T-cell (primary cell): ENCODE measurements around the gene SCAMP4. TPM values are rescaled to one million over a fixed set of nuclear protein-coding genes. Genes with fewer than 3 reads are reported as not detected.

Source experiments
- ATAC-seq, 4 experiments: fragments of 200-7000 bp in 3 of 4; fragments of 150-1000 bp in 1 of 4; cut with Tn5 transposase; replicated peaks in 1 of 4; 1 replicate in 3 of 4; 2 replicates in 1 of 4; pipeline ENCODE4 v1.10.0; 2021; ENCODE audit warnings: moderate library complexity in 3 of 4, mild to moderate bottlenecking in 2 of 4, moderate number of reproducible peaks in 1 of 4
- CTCF ChIA-PET, 2 donors: fragments of 300-600 bp; sonication (Branson Sonifier 250); formaldehyde crosslinking; loops; one replicate each; lab custom pipeline; 2022; ENCODE audit warnings: antibody characterized with exemption in 2 of 2; lab: Charles Lee
- POLR2A ChIA-PET, 2 donors: fragments of 300-600 bp; sonication (Branson Sonifier 250); formaldehyde crosslinking; loops; one replicate each; lab custom pipeline; 2022; ENCODE audit warnings: antibody characterized with exemption in 2 of 2; lab: Charles Lee
- DNase-seq, 35 experiments: peaks; one replicate each; pipeline versions ENCODE4 v3.0.0 to v3.0.0-alpha.2; 2013 to 2023
- H3K27ac ChIP-seq: one replicate; pipeline ENCODE4 v1.5.1; 2013; ENCODE audit warnings: low read length
- H3K27me3 ChIP-seq, 2 experiments: replicated peaks in 1 of 2; 1 replicate in 1 of 2; 2 replicates in 1 of 2; pipeline versions ENCODE4 v1.6.1 to v1.7.0; 2013; ENCODE audit warnings: low read length in 1 of 2, mixed read lengths in 1 of 2; ENCODE audit not compliant: control insufficient read depth in 2 of 2, insufficient read depth in 2 of 2; ENCODE audit errors: extremely low read depth in 1 of 2
- H3K36me3 ChIP-seq, 2 donors: 1 replicate in 1 of 2; 2 replicates in 1 of 2; pipeline versions ENCODE4 v1.6.1 to v1.7.0; 2013; ENCODE audit warnings: low read length in 1 of 2; ENCODE audit not compliant: control insufficient read depth in 2 of 2, insufficient read depth in 1 of 2; ENCODE audit errors: extremely low read depth in 1 of 2
- H3K4me1 ChIP-seq, 2 experiments: 1 replicate in 1 of 2; 2 replicates in 1 of 2; pipeline versions ENCODE4 v1.6.1 to v1.7.0; 2013; ENCODE audit warnings: low read length in 2 of 2, mixed read lengths in 1 of 2; ENCODE audit not compliant: insufficient read depth in 2 of 2, control insufficient read depth in 1 of 2; ENCODE audit errors: extremely low read depth in 1 of 2
- H3K4me3 ChIP-seq, 2 donors: 1 replicate in 1 of 2; 2 replicates in 1 of 2; pipeline versions ENCODE4 v1.5.1 to v1.7.0; 2013; ENCODE audit warnings: mild to moderate bottlenecking in 2 of 2, low read length in 1 of 2, moderate library complexity in 1 of 2; ENCODE audit not compliant: control insufficient read depth in 1 of 2; ENCODE audit errors: extremely low read depth in 1 of 2
- H3K9me3 ChIP-seq: 2 replicates; pipeline ENCODE4 v1.7.0; 2013
- H3K27ac Mint-ChIP-seq, 2 donors: one replicate each; pipeline ENCODE4 v1.8.0; 2020 to 2021; ENCODE audit warnings: mild to moderate bottlenecking in 2 of 2, mixed read lengths in 2 of 2
- H3K27me3 Mint-ChIP-seq, 2 donors: one replicate each; pipeline ENCODE4 v1.8.0; 2021 to 2022; ENCODE audit warnings: mixed read lengths in 2 of 2
- H3K36me3 Mint-ChIP-seq: one replicate; pipeline ENCODE4 v1.8.0; 2021; ENCODE audit warnings: mixed read lengths
- H3K4me1 Mint-ChIP-seq, 3 donors: one replicate each; pipeline ENCODE4 v1.8.0; 2020 to 2022; ENCODE audit warnings: mixed read lengths in 3 of 3, mild to moderate bottlenecking in 1 of 3
- H3K4me3 Mint-ChIP-seq, 3 donors: one replicate each; pipeline ENCODE4 v1.8.0; 2020 to 2022; ENCODE audit warnings: mild to moderate bottlenecking in 3 of 3, mixed read lengths in 3 of 3, moderate library complexity in 3 of 3
- H3K9me3 Mint-ChIP-seq, 3 donors: one replicate each; pipeline ENCODE4 v1.8.0; 2020 to 2022; ENCODE audit warnings: mixed read lengths in 3 of 3
- WGBS: methylation state at CpG from one replicate; pipeline ENCODE4 v1.1.5; 2013; ENCODE audit warnings: missing lambda C conversion rate; ENCODE audit not compliant: insufficient coverage; 5-methylcytosine and 5-hydroxymethylcytosine counted together
- total RNA-seq, 35 experiments: library from RNA in 6 of 35; stranded (reverse) in 6 of 35; fragments of 120-200 nt in 1 of 35; gene quantifications; one replicate each; pipeline versions ENCODE4 v1.2.1 to v1.2.4 and lab custom pipeline; 2013 to 2026

The SCAMP4 gene
- total RNA-seq, 5 donors from 2014 or later (not counting 1 experiment from before 2014, with no cell fraction given) = 24.8 to 49.2 (median 27.5) TPM

GRCh38 chr19:1970003-1970805, 65.0 kb downstream of the SCAMP4 start:
- Histone ChIP-seq H3K36me3 (peaks cover 16 to 38% of the 10 kb centered on the region in 2 donors), H3K27ac (no peak overlapping the region), H3K4me3 (no peak overlapping the region), H3K9me3 (no peaks in the 10 kb centered on the region), H3K4me1 (peaks cover 8 to 40% of the 10 kb centered on the region in 2 experiments), H3K27me3 (no peaks in the 10 kb centered on the region)
- Mint-ChIP-seq H3K27me3 (no peaks in the 10 kb centered on the region), H3K4me3 (no peak overlapping the region), H3K36me3 (peaks cover 8% of the 10 kb centered on the region), H3K27ac (no peak overlapping the region), H3K9me3 (no peaks in the 10 kb centered on the region), H3K4me1 (peaks cover 14 to 30% (median 28%) of the 10 kb centered on the region in 3 donors)
- ATAC-seq (no peak), DNase-seq (no peak)
- ChIA-PET CTCF (no interaction called here), POLR2A (no interaction called here)
- 91% methylated on average over 30 of the region's 38 CpGs for WGBS

GRCh38 chr19:1970806-1971502, 65.8 kb downstream of the SCAMP4 start:
- peaks cover 8% of the 10 kb centered on the region for H3K36me3 Mint-ChIP-seq
- ChIA-PET CTCF (no interaction called here), POLR2A (no interaction called here)
- WGBS = 94% methylated on average over 20 of the region's 27 CpGs
- H3K4me3 Mint-ChIP-seq = no peak overlapping the region
- H3K4me3 ChIP-seq = no peak overlapping the region
- H3K27me3 Mint-ChIP-seq = no peaks in the 10 kb centered on the region
- no peaks in the 10 kb centered on the region for H3K9me3 ChIP-seq
- peaks cover 8 to 34% of the 10 kb centered on the region in 2 experiments for H3K4me1 ChIP-seq
- peaks cover 17 to 44% of the 10 kb centered on the region in 2 donors for H3K36me3 ChIP-seq
- H3K27me3 ChIP-seq = no peaks in the 10 kb centered on the region
- H3K9me3 Mint-ChIP-seq = no peaks in the 10 kb centered on the region
- ATAC-seq = no peak
- H3K4me1 Mint-ChIP-seq = peaks cover 10 to 25% (median 23%) of the 10 kb centered on the region in 3 donors
- no peak for DNase-seq
- no peak overlapping the region for H3K27ac Mint-ChIP-seq
- H3K27ac ChIP-seq = no peak overlapping the region

DNA sequence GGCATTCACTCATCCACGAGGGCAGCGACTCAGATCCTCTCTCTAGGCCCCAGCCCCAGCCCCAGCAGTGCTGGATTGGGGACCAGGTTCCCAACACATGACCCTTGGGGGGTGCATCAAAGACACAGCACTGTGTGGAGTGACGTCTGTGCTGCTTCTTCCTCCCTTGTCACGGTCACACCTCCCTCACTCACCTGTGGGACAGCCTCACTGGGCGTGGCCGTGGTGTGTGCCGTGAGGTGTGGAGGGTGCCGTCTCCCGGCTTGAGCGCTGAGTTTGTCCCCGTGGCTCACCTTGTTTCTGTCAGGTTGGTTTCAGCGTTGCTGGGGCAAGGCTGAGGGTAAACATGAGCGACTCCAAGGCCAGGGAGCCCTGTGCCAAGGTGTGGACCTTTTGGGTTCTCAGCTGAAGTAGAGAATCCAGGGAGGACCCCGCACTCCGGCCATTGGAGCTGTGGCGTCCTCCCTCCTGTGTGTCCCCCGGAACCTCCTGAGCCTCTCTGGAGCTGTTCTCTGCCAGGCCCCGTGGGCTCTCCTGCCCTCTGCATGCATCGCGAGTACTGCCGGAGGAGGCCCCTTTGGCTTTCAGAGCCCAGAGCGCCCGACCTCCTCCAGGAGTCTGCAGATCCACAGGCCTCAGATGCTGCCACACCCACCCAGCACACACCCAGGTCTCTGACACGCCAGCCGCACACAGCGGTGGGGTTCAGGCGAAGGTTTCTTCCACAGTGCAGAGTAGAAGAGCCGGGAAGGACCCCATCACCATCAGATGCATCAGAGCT, 69.4 kb downstream of the SCAMP4 start:
- Histone ChIP-seq H3K4me3 (no peak overlapping the region), H3K9me3 (no peaks in the 10 kb centered on the region), H3K27ac (no peak overlapping the region), H3K27me3 (no peaks in the 10 kb centered on the region), H3K36me3 (peaks cover 12 to 48% of the 10 kb centered on the region in 2 donors), H3K4me1 (peaks cover 0 to 18% of the 10 kb centered on the region in 2 experiments)
- no peak for DNase-seq
- Mint-ChIP-seq H3K36me3 (peaks cover 6% of the 10 kb centered on the region), H3K27me3 (no peaks in the 10 kb centered on the region), H3K4me1 (peaks cover 0 to 12% (median 11%) of the 10 kb centered on the region in 3 donors), H3K27ac (no peak overlapping the region), H3K9me3 (no peaks in the 10 kb centered on the region), H3K4me3 (no peak overlapping the region)
- no peak for ATAC-seq
- CTCF ChIA-PET = no interaction called here
- POLR2A ChIA-PET = interaction anchor here in 1 of 2 donors (0.7 kb wide), 1 partner anchor 68 kb away, joined by 3 read pairs; no protein-coding TSS in a partner anchor
- 96% methylated on average over 22 of the region's 28 CpGs for WGBS

DNA sequence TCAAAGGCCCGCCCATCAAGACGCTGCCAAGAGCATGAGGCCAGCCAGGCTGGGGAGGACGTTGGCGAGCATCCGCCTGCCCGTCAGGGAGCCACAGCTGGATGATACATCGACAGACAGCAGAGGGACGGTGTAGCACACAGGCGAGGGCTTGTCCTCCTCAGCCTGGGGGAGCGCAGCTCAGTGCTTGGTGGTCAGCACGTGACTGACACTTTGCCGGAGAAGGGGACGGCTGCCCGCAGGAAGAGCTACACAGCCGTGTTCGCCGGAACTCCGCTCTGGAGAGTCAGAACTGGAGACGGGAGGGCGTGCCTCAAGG, 69.9 kb downstream of the SCAMP4 start:
- ATAC-seq = no peak
- no peaks in the 10 kb centered on the region for H3K9me3 Mint-ChIP-seq
- peaks cover 6% of the 10 kb centered on the region for H3K36me3 Mint-ChIP-seq
- peaks cover 0 to 18% of the 10 kb centered on the region in 2 experiments for H3K4me1 ChIP-seq
- no peak overlapping the region for H3K4me3 Mint-ChIP-seq
- H3K4me1 Mint-ChIP-seq = peaks cover 0 to 10% (median 10%) of the 10 kb centered on the region in 3 donors
- H3K27me3 Mint-ChIP-seq = no peaks in the 10 kb centered on the region
- no peak for DNase-seq
- H3K9me3 ChIP-seq = no peaks in the 10 kb centered on the region
- CTCF ChIA-PET = no interaction called here
- no peaks in the 10 kb centered on the region for H3K27me3 ChIP-seq
- 97% methylated on average over 20 of the region's 20 CpGs for WGBS
- no peak overlapping the region for H3K27ac ChIP-seq
- no peak overlapping the region for H3K27ac Mint-ChIP-seq
- POLR2A ChIA-PET = interaction anchor here in 1 of 2 donors (0.7 kb wide), 1 partner anchor 67 kb away, joined by 3 read pairs; no protein-coding TSS in a partner anchor
- peaks cover 10 to 49% of the 10 kb centered on the region in 2 donors for H3K36me3 ChIP-seq
- no peak overlapping the region for H3K4me3 ChIP-seq

Other genes starting within 250 kb of the SCAMP4 start
- gene ONECUT3, start 151.9 kb upstream of the SCAMP4 start, total RNA-seq = under 1 TPM in 2 of 5 donors, not detected in 3; 0.03 TPM
- 1 to 10 TPM; 3.5 to 5.7 (median 4.0) TPM for gene ATP8B3, start 93.1 kb upstream of the SCAMP4 start, total RNA-seq
- 10 to 100 TPM; 68.4 to 97.5 (median 78.7) TPM for gene REXO1, start 56.9 kb upstream of the SCAMP4 start, total RNA-seq
- 10 to 100 TPM; 29.8 to 61.4 (median 32.7) TPM for gene KLF16, start 41.8 kb upstream of the SCAMP4 start, total RNA-seq
- 100 to 1,000 TPM; 136 to 185 (median 151) TPM for gene ABHD17A, start 19.9 kb upstream of the SCAMP4 start, total RNA-seq
- gene ADAT3, start within 50 bp of the SCAMP4 start, total RNA-seq = 10 to 100 TPM in 1 of 5 donors, 1 to 10 TPM in 4; 6.0 to 16.1 (median 7.7) TPM
- 100 to 1,000 TPM; 104 to 181 (median 161) TPM for gene CSNK1G2, start 35.8 kb downstream of the SCAMP4 start, total RNA-seq
- gene BTBD2, start 110.3 kb downstream of the SCAMP4 start, total RNA-seq = 10 to 100 TPM; 52.2 to 79.8 (median 73.6) TPM
- gene MKNK2, start 145.8 kb downstream of the SCAMP4 start, total RNA-seq = 100 to 1,000 TPM; 196 to 242 (median 234) TPM
- 100 to 1,000 TPM in 4 of 5 donors, 10 to 100 TPM in 1; 98.6 to 162 (median 142) TPM for gene MOB3A, start 190.9 kb downstream of the SCAMP4 start, total RNA-seq
- gene IZUMO4, start 191.5 kb downstream of the SCAMP4 start, total RNA-seq = 10 to 100 TPM; 14.0 to 23.5 (median 19.7) TPM
- 10 to 100 TPM; 78.6 to 91.5 (median 86.7) TPM for gene AP3D1, start 246.2 kb downstream of the SCAMP4 start, total RNA-seq